Muscle of leg (tissue), 11 donors: ENCODE data around the gene NUTM2E. TPM values are rescaled to one million over a fixed set of nuclear protein-coding genes. Genes with fewer than 3 reads are reported as not detected.
A peak's percentile ranks its signal among the peaks of the same experiment; 100 is the strongest.
"Not testable (repeated sequence)": the region's sequence is repeated elsewhere in the genome, so short reads cannot be mapped to it uniquely, and the experiment has no call there.

Experiments
- DNase-seq: peaks from one replicate; pipeline ENCODE4 v3.0.0; 2013
- H3K27ac ChIP-seq: one replicate; pipeline ENCODE4 v1.5.1; 2013; ENCODE audit warnings: mild to moderate bottlenecking, low read length, control low read depth
- H3K27me3 ChIP-seq: one replicate; pipeline ENCODE4 v1.6.1; 2013; ENCODE audit warnings: low read length; ENCODE audit not compliant: control insufficient read depth, insufficient read depth
- H3K36me3 ChIP-seq: one replicate; pipeline ENCODE4 v1.6.1; 2013; ENCODE audit warnings: low read length; ENCODE audit not compliant: control insufficient read depth, insufficient read depth
- H3K4me1 ChIP-seq: one replicate; pipeline ENCODE4 v1.6.1; 2013; ENCODE audit warnings: low read length; ENCODE audit not compliant: control insufficient read depth, insufficient read depth
- H3K4me3 ChIP-seq: one replicate; pipeline ENCODE4 v1.5.1; 2013; ENCODE audit warnings: low read length, control low read depth
- H3K9me3 ChIP-seq: replicated peaks from 2 replicates; pipeline ENCODE4 v1.6.1; 2013; ENCODE audit warnings: low read depth, low read length; ENCODE audit not compliant: control insufficient read depth
- WGBS: methylation state at CpG from one replicate; pipeline ENCODE4 v1.1.5; 2013; ENCODE audit warnings: missing lambda C conversion rate; ENCODE audit not compliant: insufficient coverage; 5-methylcytosine and 5-hydroxymethylcytosine counted together
- polyA plus RNA-seq, 8 donors: library from polyadenylated mRNA; unstranded; fragments of 120-200 nt; gene quantifications; one replicate each; pipeline versions ENCODE4 v1.2.1 to v1.2.3, GENCODE V29; 2013; ENCODE audit warnings: inconsistent platforms in 1 of 8, low replicate concordance in 1 of 8; ENCODE audit not compliant: insufficient read length in 8 of 8, insufficient read depth in 1 of 8
- total RNA-seq: library from RNA; stranded (reverse); fragments of 120-200 nt; gene quantifications from one replicate; pipeline ENCODE4 v1.2.4, GENCODE V29; 2013

The NUTM2E gene
- total and polyA plus RNA-seq, 9 donors: 0.12 to 0.99 (median 0.25) TPM; not detected in 5

DNA sequence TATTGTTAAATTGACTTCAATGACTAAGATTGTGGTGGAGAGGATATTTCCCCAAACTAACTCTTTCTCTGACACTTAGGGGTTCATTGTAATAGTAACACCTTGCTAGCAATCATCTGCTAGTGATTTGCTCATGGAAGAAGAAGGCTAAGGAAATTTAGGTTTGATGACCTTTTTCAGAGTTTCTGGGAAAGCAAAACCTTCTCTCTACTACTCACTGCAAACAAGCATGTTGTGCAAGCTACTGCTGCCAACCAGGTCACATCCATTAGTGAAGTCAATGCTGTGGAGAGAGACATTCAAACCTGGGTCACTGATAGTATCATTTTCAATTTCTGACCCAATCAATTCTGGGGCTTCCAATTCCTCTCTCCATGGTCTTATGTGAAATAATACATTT, 14.6 kb upstream of the NUTM2E start:
- not testable (repeated sequence) for H3K27me3 ChIP-seq, H3K27ac ChIP-seq, H3K4me1 ChIP-seq, DNase-seq, H3K4me3 ChIP-seq, H3K9me3 ChIP-seq, H3K36me3 ChIP-seq

DNA sequence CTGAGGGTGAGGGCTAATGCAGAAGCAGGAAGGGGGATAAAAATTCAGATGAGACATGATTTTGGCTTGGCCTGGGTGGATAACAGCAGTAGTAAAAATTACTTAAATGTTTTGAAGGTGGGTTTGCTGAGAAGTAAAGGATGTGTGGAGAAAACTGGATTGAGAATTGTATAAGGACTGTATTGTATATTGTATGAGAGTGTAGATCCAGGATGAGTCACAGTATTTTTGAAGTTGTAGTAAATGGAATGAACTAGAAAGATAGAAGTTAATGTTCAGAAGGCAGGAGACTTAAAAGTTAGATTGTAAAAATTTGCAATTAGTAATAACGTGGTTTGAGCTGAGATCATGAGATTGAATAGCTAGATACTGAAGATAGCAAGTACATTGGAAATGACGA, 10.2 kb upstream of the NUTM2E start:
- H3K36me3 ChIP-seq, H3K27me3 ChIP-seq, H3K4me1 ChIP-seq, DNase-seq, H3K27ac ChIP-seq, H3K9me3 ChIP-seq, H3K4me3 ChIP-seq: not testable (repeated sequence)
- WGBS: no CpG with 5 or more reads among the region's 2 CpGs

DNA sequence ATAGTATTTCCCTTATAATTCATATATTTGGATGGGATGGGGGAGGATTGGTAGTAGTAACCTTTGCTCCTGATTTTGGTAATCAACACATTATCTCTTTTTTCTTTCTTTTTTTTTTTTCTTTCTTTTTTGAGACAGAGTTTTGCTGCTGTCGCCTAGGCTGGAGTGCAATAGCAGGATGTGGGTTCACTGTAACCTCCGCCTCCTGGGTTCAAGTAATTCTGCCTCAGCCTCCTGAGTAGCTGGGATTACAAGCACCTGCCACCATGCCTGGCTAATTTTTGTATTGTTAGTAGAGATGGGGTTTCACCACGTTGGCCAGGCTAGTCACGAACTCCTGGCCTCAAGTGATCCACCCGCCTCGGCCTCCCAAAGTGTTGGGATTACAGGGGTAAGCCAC, 3.2 kb upstream of the NUTM2E start:
- no CpG with 5 or more reads among the region's 6 CpGs for WGBS
- not testable (repeated sequence) for H3K36me3 ChIP-seq, H3K27ac ChIP-seq, DNase-seq, H3K4me3 ChIP-seq, H3K27me3 ChIP-seq, H3K4me1 ChIP-seq, H3K9me3 ChIP-seq

DNA sequence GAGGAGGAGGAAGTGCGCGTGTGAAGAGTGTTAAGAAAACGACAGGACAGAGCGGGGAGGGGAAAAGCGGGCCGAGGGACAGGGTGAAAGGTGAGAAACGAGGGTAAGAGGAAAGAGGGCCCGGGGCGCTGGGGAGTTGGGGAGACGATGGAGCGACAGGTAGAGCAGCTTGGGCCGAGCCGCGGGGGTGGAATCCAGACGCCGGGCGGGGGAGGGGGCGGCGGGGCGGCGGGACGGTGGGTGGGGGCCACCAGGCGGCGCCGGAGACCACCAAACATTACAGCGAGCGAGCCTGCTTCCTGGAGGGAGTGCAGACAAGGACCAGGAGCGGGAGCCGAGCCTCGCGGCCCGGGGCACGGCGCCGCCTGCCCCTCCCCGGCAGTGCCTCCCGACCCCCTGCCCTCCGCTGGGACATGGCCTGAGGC, 940 bp upstream of the NUTM2E start:
- not testable (repeated sequence) for H3K36me3 ChIP-seq, H3K4me1 ChIP-seq, H3K9me3 ChIP-seq, H3K27me3 ChIP-seq, H3K27ac ChIP-seq
- no CpG with 5 or more reads among the region's 38 CpGs for WGBS
- peak overlapping the region; percentile 41 for H3K4me3 ChIP-seq
- DNase-seq: peak; percentile 13

DNA sequence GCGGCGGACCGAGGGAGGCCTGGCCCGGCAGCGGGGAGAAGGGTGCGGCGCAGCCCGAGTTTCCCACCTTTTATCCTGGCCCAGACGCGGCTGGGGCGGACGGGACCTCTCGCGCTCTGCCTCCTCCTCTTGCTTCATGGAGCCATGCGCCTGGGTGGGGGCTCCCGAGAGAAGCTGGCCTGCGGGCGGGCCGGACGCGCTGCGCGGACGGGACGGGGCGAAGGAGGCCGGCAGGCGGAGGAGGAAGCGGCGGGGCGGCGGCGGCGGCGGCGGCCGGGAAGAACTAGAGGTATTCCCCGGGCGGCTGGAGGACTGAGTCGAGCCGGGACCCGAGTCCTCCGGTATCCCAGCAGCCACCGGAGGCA, 426 bp upstream of the NUTM2E start:
- not testable (repeated sequence) for H3K27me3 ChIP-seq, H3K9me3 ChIP-seq, H3K4me1 ChIP-seq, H3K36me3 ChIP-seq
- no CpG with 5 or more reads among the region's 44 CpGs for WGBS
- peak overlapping the region; percentile 43 for H3K4me3 ChIP-seq
- DNase-seq: peak; percentile 19
- peak overlapping the region; percentile 79 for H3K27ac ChIP-seq

DNA sequence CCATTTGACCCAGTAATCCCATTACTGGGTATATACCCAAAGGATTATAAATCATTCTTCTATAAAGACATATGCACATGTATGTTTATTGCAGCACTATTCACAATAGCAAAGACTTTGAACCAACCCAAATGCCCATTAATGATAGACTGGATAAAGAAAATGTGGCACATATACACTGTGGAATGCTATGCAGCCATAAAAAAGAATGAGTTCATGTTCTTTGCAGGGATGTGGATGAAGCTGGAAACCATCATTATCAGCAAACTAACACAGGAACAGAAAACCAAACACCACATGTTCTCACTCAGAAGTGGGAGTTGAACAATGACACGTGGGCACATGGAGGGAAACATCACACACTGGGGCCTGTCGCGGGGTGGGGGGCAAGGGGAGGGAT, 7.3 kb downstream of the NUTM2E start:
- H3K27me3 ChIP-seq, H3K4me3 ChIP-seq, DNase-seq, H3K9me3 ChIP-seq, H3K36me3 ChIP-seq, H3K27ac ChIP-seq, H3K4me1 ChIP-seq: not testable (repeated sequence)
- WGBS: no CpG with 5 or more reads among the region's 3 CpGs

DNA sequence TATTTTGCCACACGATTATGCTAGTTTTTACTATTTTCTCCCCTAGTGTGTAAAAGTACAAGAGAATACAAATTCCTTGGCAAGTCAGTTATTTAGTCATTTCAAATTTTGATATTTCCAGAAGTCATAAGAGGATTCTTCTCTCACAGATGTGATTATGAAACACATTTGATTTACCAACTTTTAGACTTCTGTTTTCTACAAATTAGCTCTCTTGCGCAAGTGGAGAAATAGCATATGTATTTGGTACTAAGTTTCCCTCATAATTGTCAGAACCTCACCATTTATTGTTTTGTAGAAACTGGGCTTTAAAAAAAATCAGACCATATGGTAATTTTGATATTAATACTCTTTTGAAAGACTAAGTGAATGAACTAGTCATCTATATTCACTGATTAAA, 9.4 kb downstream of the NUTM2E start:
- DNase-seq, H3K27me3 ChIP-seq: not testable (repeated sequence)
- no CpG with 5 or more reads among the region's 2 CpGs for WGBS

DNA sequence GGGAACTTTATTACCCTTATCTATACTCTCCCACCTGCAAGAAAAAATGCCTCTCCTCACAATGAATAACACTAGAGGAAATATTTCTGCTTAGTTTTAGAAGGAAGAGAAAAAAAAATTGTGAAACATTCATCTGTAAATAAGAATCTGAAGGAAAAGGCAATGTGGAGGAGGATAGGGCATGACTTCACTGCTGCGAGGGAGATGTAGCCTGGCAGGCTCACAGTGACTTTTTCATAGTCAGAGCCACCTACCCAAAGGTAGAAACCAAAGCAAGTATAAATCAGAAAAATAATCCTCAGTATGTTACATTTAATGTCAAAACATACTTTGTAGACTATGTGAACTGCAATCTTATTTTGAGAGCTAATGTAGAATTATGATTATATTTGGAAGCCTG, 10.4 kb downstream of the NUTM2E start:
- not testable (repeated sequence) for H3K27ac ChIP-seq, H3K4me3 ChIP-seq, H3K4me1 ChIP-seq, H3K27me3 ChIP-seq, DNase-seq, H3K9me3 ChIP-seq, H3K36me3 ChIP-seq
- WGBS: no CpG with 5 or more reads among the region's 1 CpG

More for the DNA sequence above, 9.4 kb downstream of the NUTM2E start:
- H3K27ac ChIP-seq, H3K9me3 ChIP-seq, H3K4me3 ChIP-seq, H3K4me1 ChIP-seq, H3K36me3 ChIP-seq: not testable (repeated sequence)

DNA sequence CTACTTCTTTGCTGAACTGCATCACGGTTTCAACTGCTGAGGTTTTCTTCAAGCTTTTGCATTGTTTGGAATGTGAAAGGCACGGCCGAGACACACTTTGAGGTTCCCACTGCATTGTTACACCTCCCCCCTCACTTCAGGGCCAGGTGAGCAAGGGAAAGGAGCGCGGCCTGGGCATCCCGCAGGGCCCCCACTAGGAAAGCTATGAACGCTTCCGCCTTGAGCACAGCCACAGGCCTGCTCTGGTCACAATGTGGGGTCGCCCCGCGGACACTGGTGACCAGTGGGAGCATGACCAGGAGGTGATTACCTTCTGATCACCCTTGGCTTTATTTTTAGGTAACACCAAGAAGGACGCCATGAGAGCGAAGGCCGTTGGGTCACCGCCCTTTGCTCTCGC, 11.9 kb downstream of the NUTM2E start:
- not testable (repeated sequence) for H3K9me3 ChIP-seq, H3K4me1 ChIP-seq, DNase-seq, H3K4me3 ChIP-seq, H3K36me3 ChIP-seq, H3K27ac ChIP-seq, H3K27me3 ChIP-seq
- no CpG with 5 or more reads among the region's 16 CpGs for WGBS

DNA sequence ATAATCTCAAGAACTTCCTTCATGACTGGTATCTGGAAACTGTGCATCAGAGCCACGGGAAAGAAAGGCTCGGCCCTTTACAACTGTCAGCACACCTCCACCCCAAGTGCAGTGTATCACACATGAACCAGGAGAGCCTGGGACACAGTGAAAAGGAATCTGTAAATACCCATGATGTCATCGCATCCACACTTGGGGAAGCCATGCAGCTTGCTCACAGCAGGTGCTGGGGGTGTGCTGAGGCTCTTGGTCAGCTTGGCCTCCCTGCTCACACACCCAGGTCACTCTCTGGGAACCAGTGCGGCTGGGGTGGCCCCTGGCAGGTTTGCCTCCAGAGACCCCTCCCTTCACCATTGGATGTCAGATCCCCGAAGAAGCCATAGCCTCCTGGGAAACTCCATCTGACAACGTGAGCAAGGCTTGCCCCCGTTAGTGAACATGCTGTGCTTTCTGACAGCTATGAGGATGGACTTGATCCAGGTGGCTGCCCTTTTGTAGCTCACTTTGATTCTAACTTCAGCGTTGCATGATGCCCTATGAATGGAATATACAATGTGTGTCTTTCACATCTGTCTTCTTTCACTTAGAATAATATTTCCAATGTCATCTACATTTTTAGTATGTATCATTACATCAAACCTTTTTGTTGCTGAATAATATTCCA, 26.8 kb downstream of the NUTM2E start:
- not testable (repeated sequence) for H3K4me3 ChIP-seq, H3K27me3 ChIP-seq, H3K4me1 ChIP-seq, H3K36me3 ChIP-seq, H3K9me3 ChIP-seq, H3K27ac ChIP-seq, DNase-seq
- no CpG with 5 or more reads among the region's 8 CpGs for WGBS

DNA sequence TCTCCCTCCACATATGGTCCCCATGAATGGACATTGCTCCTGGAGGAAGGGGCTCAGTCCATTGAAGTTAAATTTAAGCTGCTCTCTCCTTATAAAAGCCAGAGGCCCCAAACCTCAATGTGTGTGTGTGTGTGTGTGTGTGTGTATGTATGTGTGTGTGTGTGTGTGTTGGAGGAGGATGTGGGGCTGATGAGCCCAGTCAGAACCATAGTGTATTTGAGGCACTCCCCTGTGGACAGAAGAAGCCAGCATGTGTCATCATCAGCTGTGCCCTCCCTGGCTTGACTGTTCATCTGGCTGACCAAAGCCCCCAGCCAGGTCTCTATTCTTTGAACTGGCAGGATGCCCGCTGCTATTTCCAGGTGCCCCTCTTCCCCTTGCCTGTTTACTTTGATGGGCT, 35.7 kb downstream of the NUTM2E start:
- not testable (repeated sequence) for H3K27me3 ChIP-seq, H3K9me3 ChIP-seq, H3K27ac ChIP-seq, DNase-seq, H3K4me3 ChIP-seq, H3K36me3 ChIP-seq, H3K4me1 ChIP-seq
- WGBS: no CpG with 5 or more reads among the region's 1 CpG
